Measurements from ENCODE around the gene ACTRT2.

DNA sequence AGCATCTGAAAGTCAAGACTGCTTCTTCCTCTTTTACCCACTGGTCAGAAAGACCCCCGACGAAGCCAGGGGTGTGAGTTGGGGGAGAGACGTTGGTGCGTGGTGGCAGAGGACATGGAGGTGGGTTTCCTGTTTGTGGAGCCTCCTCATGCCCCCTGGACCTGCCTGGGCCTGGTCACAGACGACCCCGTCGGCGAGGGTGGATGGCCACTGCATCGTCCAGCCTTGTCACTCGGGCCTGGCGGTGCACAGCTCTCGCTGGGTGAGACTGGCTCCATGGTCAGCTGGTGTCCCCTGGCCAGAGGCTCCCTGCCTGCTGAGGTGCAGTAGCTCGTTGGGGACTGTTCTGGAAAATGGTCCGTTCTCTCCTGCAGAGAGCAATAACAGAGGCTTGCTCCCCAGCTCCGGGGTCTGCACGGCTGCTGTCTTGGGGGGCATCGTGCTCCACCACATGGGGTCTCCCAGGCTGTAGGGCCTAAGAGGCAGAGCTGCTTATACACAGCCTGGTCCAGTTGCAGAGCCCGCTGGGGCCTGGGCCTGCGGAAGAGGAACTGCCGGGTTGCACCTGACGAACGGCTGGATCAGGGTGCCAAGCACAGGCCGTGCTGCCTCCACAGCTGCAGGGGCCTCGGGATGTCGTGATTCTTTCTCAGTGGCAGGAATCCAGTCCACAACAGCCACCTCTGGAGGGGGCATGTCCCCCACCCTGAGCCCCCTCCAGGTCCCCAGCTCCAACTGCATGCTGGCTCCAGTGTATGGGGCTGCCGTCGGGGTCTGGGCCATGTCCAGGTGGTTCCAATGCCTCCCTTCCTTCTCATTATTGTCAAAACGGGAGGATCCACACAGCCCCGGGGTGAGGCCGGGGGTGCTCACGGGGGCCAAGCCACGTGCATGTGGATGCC, 18.0 kb upstream of the ACTRT2 start:
- TF ChIP-seq SPI1 (IDR thresholded peaks at IDR 0.05; ENCODE audit: low read depth, low read length) (no peak), POLR2AphosphoS5 (IDR thresholded peaks at IDR 0.05; ENCODE audit: low read depth, low read length) (no peak), POLR2A (IDR thresholded peaks at IDR 0.05; ENCODE audit: low read depth, low read length) (no peak), POU2F2 (IDR thresholded peaks at IDR 0.05; ENCODE audit: low read depth, low read length) (no peak), TAF1 (IDR thresholded peaks at IDR 0.05; ENCODE audit: low read depth, low read length) (no peak), PAX5 (IDR thresholded peaks at IDR 0.05; ENCODE audit: insufficient read depth, low read length, severe bottlenecking) (no peak)
